Dedifferentiated amniotic fluid mesenchymal stem cell (primary cell): ENCODE measurements around the gene RIMS3.

Source experiments
- DNase-seq: peaks from one replicate; pipeline ENCODE4 v3.0.0-alpha.2; 2016; ENCODE audit errors: extremely low spot score

The RIMS3 gene

GRCh38 chr1:40653851-40654537, 11.5 kb downstream of the RIMS3 start:
- DNase-seq = no peak

- no peak for DNase-seq
Measured at GRCh38 chr1:40652979-40653378, 12.5 kb downstream of the RIMS3 start.

GRCh38 chr1:40652468-40652867, 13.0 kb downstream of the RIMS3 start:
- DNase-seq = no peak

GRCh38 chr1:40651138-40651857, 14.2 kb downstream of the RIMS3 start:
- no peak for DNase-seq

GRCh38 chr1:40650075-40650474, 15.4 kb downstream of the RIMS3 start:
- DNase-seq = no peak

- DNase-seq = no peak
Measured at GRCh38 chr1:40649592-40649930, 15.9 kb downstream of the RIMS3 start.

GRCh38 chr1:40648928-40649591, 16.4 kb downstream of the RIMS3 start:
- DNase-seq = no peak

GRCh38 chr1:40648200-40648599, 17.3 kb downstream of the RIMS3 start:
- no peak for DNase-seq

GRCh38 chr1:40646315-40646714, 19.2 kb downstream of the RIMS3 start:
- DNase-seq = no peak

- DNase-seq = no peak
Measured at GRCh38 chr1:40645118-40645680, 20.3 kb downstream of the RIMS3 start.

GRCh38 chr1:40641601-40642242, 23.8 kb downstream of the RIMS3 start:
- no peak for DNase-seq

- no peak for DNase-seq
Measured at GRCh38 chr1:40640314-40641076, 25.0 kb downstream of the RIMS3 start.

- DNase-seq = no peak
Measured at GRCh38 chr1:40638097-40639036, 27.1 kb downstream of the RIMS3 start.

- DNase-seq = no peak
Measured at GRCh38 chr1:40637470-40638007, 27.9 kb downstream of the RIMS3 start.

- DNase-seq = no peak
Measured at GRCh38 chr1:40636777-40637176, 28.7 kb downstream of the RIMS3 start.

- DNase-seq = no peak
Measured at GRCh38 chr1:40635763-40636500, 29.6 kb downstream of the RIMS3 start.

GRCh38 chr1:40634901-40635655, 30.4 kb downstream of the RIMS3 start:
- no peak for DNase-seq

GRCh38 chr1:40633931-40634376, 31.5 kb downstream of the RIMS3 start:
- no peak for DNase-seq

- no peak for DNase-seq
Measured at GRCh38 chr1:40633523-40633922, 32.0 kb downstream of the RIMS3 start.
